SIG-M5 (cell line): ENCODE data around the gene NGEF.
"Not testable (repeated sequence)": the region's sequence is repeated elsewhere in the genome, so short reads cannot be mapped to it uniquely, and the experiment has no call there.

Experiments used
- DNase-seq: peaks from one replicate; lab custom pipeline; 2025; lab: John Stamatoyannopoulos, UW

Gene NGEF

GRCh38 chr2:233013027-233013461, at the start of gene NGEF:
Gene NGEF, minus strand, starts transcription at chr2:233013256. Its CDS starts 38,366 bp downstream, at chr2:232974890.
- DNase-seq: no peak

- DNase-seq: no peak
These were observed 49.4 kb upstream of the NGEF start for GRCh38 chr2:233062451-233062850.

- no peak for DNase-seq
These were observed 48.8 kb upstream of the NGEF start for GRCh38 chr2:233061591-233062450.

- DNase-seq: no peak
These were observed 48.0 kb upstream of the NGEF start for GRCh38 chr2:233060980-233061590.

GRCh38 chr2:233060501-233060979, 47.5 kb upstream of the NGEF start:
- no peak for DNase-seq

GRCh38 chr2:233059797-233060500, 46.9 kb upstream of the NGEF start, which contains the start of gene INPP5D:
Gene INPP5D, plus strand, starts transcription at chr2:233060342. Its CDS starts 137 bp downstream, at chr2:233060479.
- DNase-seq: peak; percentile 79

GRCh38 chr2:233059547-233059796, 46.4 kb upstream of the NGEF start:
- DNase-seq: no peak

GRCh38 chr2:233058717-233059546, 45.9 kb upstream of the NGEF start:
- no peak for DNase-seq

GRCh38 chr2:233056961-233057605, 44.0 kb upstream of the NGEF start:
- DNase-seq: no peak

GRCh38 chr2:233055362-233055761, 42.3 kb upstream of the NGEF start:
- no peak for DNase-seq

- DNase-seq: no peak
These were observed 41.1 kb upstream of the NGEF start for GRCh38 chr2:233053928-233054784.

GRCh38 chr2:233052517-233052916, 39.5 kb upstream of the NGEF start:
- DNase-seq: not testable (repeated sequence)

GRCh38 chr2:233051241-233052149, 38.4 kb upstream of the NGEF start:
- no peak for DNase-seq

- DNase-seq: no peak
These were observed 36.2 kb upstream of the NGEF start for GRCh38 chr2:233049194-233049761.

- no peak for DNase-seq
These were observed 35.6 kb upstream of the NGEF start for GRCh38 chr2:233048569-233049193.

- DNase-seq: no peak
These were observed 34.6 kb upstream of the NGEF start for GRCh38 chr2:233047667-233048066.

- DNase-seq: no peak
These were observed 34.1 kb upstream of the NGEF start for GRCh38 chr2:233047206-233047605.

GRCh38 chr2:233044974-233045605, 32.0 kb upstream of the NGEF start:
- DNase-seq: no peak
